MCF 10A (cell line): ENCODE data around the gene FBXW9. TPM values are rescaled to one million over a fixed set of nuclear protein-coding genes. Genes with fewer than 3 reads are reported as not detected.

Experiments
- BruUV-seq: library from RNA; stranded (reverse); fragments of 400-500 nt; replicated peaks from 2 replicates; lab custom pipeline; 2021; lab: Mats Ljungman, UMichigan
- CTCF ChIA-PET: fragments of 300-600 bp; sonication (Branson Sonifier 250); formaldehyde crosslinking; extraction: SDS; loops from one replicate; lab custom pipeline; 2021; ENCODE audit warnings: antibody characterized with exemption, inconsistent platforms; lab: Yijun Ruan, JAX
- POLR2A ChIA-PET: fragments of 300-600, 350-650 bp; sonication (Branson Sonifier 250); formaldehyde crosslinking; extraction: SDS; loops from one replicate; lab custom pipeline; 2020; ENCODE audit warnings: antibody characterized with exemption, inconsistent platforms; lab: Yijun Ruan, JAX
- DNase-seq: peaks from one replicate; pipeline ENCODE4 v3.0.0-alpha.2; 2018; ENCODE audit not compliant: unreplicated experiment
- H3K27ac Mint-ChIP-seq: one replicate; pipeline ENCODE4 v1.8.0; 2022; ENCODE audit warnings: mild to moderate bottlenecking, low read depth, mixed read lengths; ENCODE audit not compliant: unreplicated experiment
- H3K27me3 Mint-ChIP-seq: one replicate; pipeline ENCODE4 v1.8.0; 2022; ENCODE audit warnings: mixed read lengths; ENCODE audit not compliant: insufficient read depth, unreplicated experiment
- H3K36me3 Mint-ChIP-seq: one replicate; pipeline ENCODE4 v1.8.0; 2022; ENCODE audit warnings: mild to moderate bottlenecking, moderate library complexity, mixed read lengths; ENCODE audit not compliant: insufficient read depth, unreplicated experiment
- H3K4me1 Mint-ChIP-seq: one replicate; pipeline ENCODE4 v1.8.0; 2022; ENCODE audit warnings: mixed read lengths; ENCODE audit not compliant: insufficient read depth, unreplicated experiment
- H3K4me3 Mint-ChIP-seq: one replicate; pipeline ENCODE4 v1.8.0; 2022; ENCODE audit warnings: mild to moderate bottlenecking, moderate library complexity, mixed read lengths; ENCODE audit not compliant: unreplicated experiment
- H3K9me3 Mint-ChIP-seq: one replicate; pipeline ENCODE4 v1.8.0; 2022; ENCODE audit warnings: mixed read lengths; ENCODE audit not compliant: unreplicated experiment
- CTCF ChIP-seq: fragments of 200-600 bp; IDR thresholded peaks from one replicate; pipeline ENCODE4 v1.8.0; 2022; ENCODE audit warnings: antibody characterized with exemption, mild to moderate bottlenecking; ENCODE audit not compliant: unreplicated experiment
- intact Hi-C: fragments of 100-400 bp; cut with micrococcal nuclease; formaldehyde crosslinking; loops from 2 replicates; pipeline ENCODE4 v1.14.1; 2022
- total RNA-seq: library from RNA; stranded (reverse); gene quantifications from 2 replicates; pipeline ENCODE4 v1.2.3, GENCODE V29; 2022

The FBXW9 gene
- total RNA-seq, 1 experiment from 2014 or later: 13.8 TPM

GRCh38 chr19:12668932-12669269, 27.5 kb downstream of the FBXW9 start:
- H3K36me3 Mint-ChIP-seq: peaks cover 46% of the 10 kb centered on the region
- no peaks in the 10 kb centered on the region for H3K9me3 Mint-ChIP-seq
- no peaks in the 10 kb centered on the region for H3K27me3 Mint-ChIP-seq
- BruUV-seq: TSS peak; percentile 74
- H3K4me1 Mint-ChIP-seq: peaks cover 7% of the 10 kb centered on the region
- peak overlapping the region; percentile 100 for H3K27ac Mint-ChIP-seq
- peak overlapping the region; percentile 92 for H3K4me3 Mint-ChIP-seq
- DNase-seq: peak; percentile 62
- ChIA-PET CTCF (interaction anchor here (0.6 kb wide), 1 partner anchor 103 kb away, joined by 4 read pairs; no protein-coding TSS in a partner anchor), POLR2A (interaction anchor here (0.7 to 3.2 kb wide), 17 partner anchors 9 to 1583 kb away, joined by 3 to 40 read pairs (median 5); partner anchors contain the start of genes DHPS, FBXW9, JUNB and TNPO2)
- intact Hi-C loops: loop anchor here (2.0 to 10.0 kb wide), 2 partner anchors 58 to 504 kb away; partner anchors contain the start of genes ZNF136, ZNF490 and ZNF791
- TF ChIP-seq CTCF: no peak

- TF ChIP-seq CTCF: no peak
- Mint-ChIP-seq H3K27ac (peak overlapping the region; percentile 100), H3K36me3 (peaks cover 47% of the 10 kb centered on the region), H3K9me3 (no peaks in the 10 kb centered on the region), H3K27me3 (no peaks in the 10 kb centered on the region), H3K4me3 (peak overlapping the region; percentile 92), H3K4me1 (peaks cover 7% of the 10 kb centered on the region)
- CTCF ChIA-PET: interaction anchor here (0.6 kb wide), 2 partner anchors 103 to 721 kb away, joined by 3 to 4 read pairs; no protein-coding TSS in a partner anchor
- intact Hi-C loops: loop anchor here (2.0 to 10.0 kb wide), 2 partner anchors 58 to 504 kb away; partner anchors contain the start of genes ZNF136, ZNF490 and ZNF791
- POLR2A ChIA-PET: interaction anchor here (0.6 to 3.2 kb wide), 11 partner anchors 9 to 134 kb away, joined by 3 to 40 read pairs (median 5); partner anchors contain the start of genes DHPS, FBXW9, TNPO2 and TRIR
- BruUV-seq: no TSS peak
- no peak for DNase-seq
Observed at GRCh38 chr19:12668346-12668745, 28.1 kb downstream of the FBXW9 start.

- Mint-ChIP-seq H3K4me3 (peak overlapping the region; percentile 92), H3K27me3 (no peaks in the 10 kb centered on the region), H3K9me3 (no peaks in the 10 kb centered on the region), H3K27ac (peak overlapping the region; percentile 100), H3K36me3 (peaks cover 48% of the 10 kb centered on the region), H3K4me1 (peaks cover 7% of the 10 kb centered on the region)
- ChIA-PET POLR2A (interaction anchor here (0.6 to 3.2 kb wide), 9 partner anchors 9 to 121 kb away, joined by 3 to 40 read pairs (median 7); partner anchors contain the start of genes DHPS, FBXW9, TNPO2 and ZNF490), CTCF (interaction anchor here (0.6 to 0.8 kb wide), 2 partner anchors 95 to 721 kb away, joined by 3 read pairs; no protein-coding TSS in a partner anchor)
- intact Hi-C loops: loop anchor here (2.0 to 10.0 kb wide), 2 partner anchors 57 to 503 kb away; partner anchors contain the start of genes ZNF136, ZNF490 and ZNF791
- no TSS peak for BruUV-seq
- TF ChIP-seq CTCF: no peak
- DNase-seq: no peak
Observed at GRCh38 chr19:12667731-12668302, 28.6 kb downstream of the FBXW9 start.
